Adrenal gland (tissue), 5 donors: Measurements from ENCODE around the gene ZMYND15.
A peak's percentile ranks its signal among the peaks of the same experiment; 100 is the strongest.

ENCODE experiments used
- CTCF ChIP-seq, 6 experiments: fragments of 450-650 bp in 4 of 6; fragments of 200-600 bp in 2 of 6; sonication (generic) in 1 of 6; IDR thresholded peaks; 1 replicate in 5 of 6; 2 replicates in 1 of 6; pipeline versions ENCODE4 v1.5.1 to v1.8.0; 2016 to 2021; ENCODE audit warnings: antibody characterized with exemption in 6 of 6, mild to moderate bottlenecking in 2 of 6, moderate library complexity in 1 of 6
- POLR2A ChIP-seq, 2 donors: fragments of 450-650 bp; IDR thresholded peaks; one replicate each; pipeline ENCODE4 v1.6.1; 2017; ENCODE audit warnings: antibody characterized with exemption in 2 of 2, mild to moderate bottlenecking in 2 of 2, moderate library complexity in 1 of 2
- donor health status: DM: no; HTN: no; CAD: no.

- TF ChIP-seq CTCF (IDR thresholded peaks at IDR 0.05) (peak; percentile 34 to 96 (median 68)), POLR2A (IDR thresholded peaks at IDR 0.05) (peak; percentile 87 to 92)
Observed at GRCh38 chr17:4789951-4790704, 50.5 kb downstream of the ZMYND15 start.
